SK-N-SH (cell line): ENCODE measurements around the gene SLC38A6. TPM values are rescaled to one million over a fixed set of nuclear protein-coding genes. Genes with fewer than 3 reads are reported as not detected.

Experiments
- CTCF ChIA-PET: fragments of 300-600, 350-600 bp; formaldehyde crosslinking; extraction: SDS; loops from one replicate; lab custom pipeline; 2021; lab: Yijun Ruan, JAX
- POLR2A ChIA-PET: fragments of 350-600 bp; sonication (Branson Sonifier 250); formaldehyde crosslinking; extraction: SDS; loops from one replicate; lab custom pipeline; 2020; ENCODE audit warnings: antibody characterized with exemption, inconsistent platforms; lab: Yijun Ruan, JAX
- DNase-seq: peaks from one replicate; pipeline ENCODE4 v3.0.0; 2012
- H2AFZ ChIP-seq: fragments of 200-600 bp; sonication (generic); 2 replicates; pipeline ENCODE4 v1.8.1; 2016; ENCODE audit warnings: antibody characterized with exemption, mild to moderate bottlenecking, low read depth
- H3F3A ChIP-seq: fragments of 200-600 bp; sonication (generic); replicated peaks from 2 replicates; pipeline ENCODE3; 2016; ENCODE audit warnings: antibody characterized with exemption, mild to moderate bottlenecking; ENCODE audit not compliant: insufficient read depth
- H3K27ac ChIP-seq, 2 experiments: fragments of 200-500 bp in 1 of 2; fragments of 200-600 bp in 1 of 2; sonication (Bioruptor generic) in 1 of 2; sonication (generic), shearing (Covaris generic) in 1 of 2; 2 replicates each; pipeline versions ENCODE4 v1.5.1 to v1.6.1; 2014 to 2016; ENCODE audit warnings: low read depth in 2 of 2, inconsistent platforms in 1 of 2, low read length in 1 of 2, mild to moderate bottlenecking in 1 of 2, mixed read lengths in 1 of 2
- H3K27me3 ChIP-seq: fragments of 200-600 bp; sonication (generic), shearing (Covaris generic); 2 replicates; pipeline ENCODE4 v1.6.1; 2016; ENCODE audit warnings: mixed run types; ENCODE audit not compliant: insufficient read depth
- H3K36me3 ChIP-seq, 2 experiments: fragments of 200-500 bp in 1 of 2; fragments of 200-600 bp in 1 of 2; sonication (Bioruptor generic) in 1 of 2; sonication (generic) in 1 of 2; replicated peaks in 1 of 2; 2 replicates each; pipeline versions ENCODE3 to v1.5.1; 2014 to 2016; ENCODE audit warnings: low read length in 1 of 2, mild to moderate bottlenecking in 1 of 2; ENCODE audit not compliant: insufficient read depth in 2 of 2, control insufficient read depth in 1 of 2
- H3K4me1 ChIP-seq, 2 experiments: fragments of 200-500 bp in 1 of 2; fragments of 200-600 bp in 1 of 2; sonication (Bioruptor generic) in 1 of 2; sonication (generic), shearing (Covaris generic) in 1 of 2; 2 replicates each; pipeline versions ENCODE4 v1.5.1 to v1.6.1; 2014 to 2016; ENCODE audit warnings: low read depth in 1 of 2, low read length in 1 of 2, mixed run types in 1 of 2; ENCODE audit not compliant: insufficient read depth in 2 of 2, control insufficient read depth in 1 of 2
- H3K4me2 ChIP-seq: fragments of 200-600 bp; sonication (generic), shearing (Covaris generic); 2 replicates; pipeline ENCODE4 v1.6.1; 2017; ENCODE audit warnings: mixed run types
- H3K4me3 ChIP-seq, 2 experiments: fragments of 200-500 bp in 1 of 2; fragments of 200-600 bp in 1 of 2; sonication (Bioruptor generic) in 1 of 2; sonication (generic), shearing (Covaris generic) in 1 of 2; 2 replicates each; pipeline versions ENCODE4 v1.5.1 to v1.8.1; 2014 to 2016; ENCODE audit warnings: low read depth in 2 of 2, inconsistent platforms in 1 of 2, low read length in 1 of 2, mild to moderate bottlenecking in 1 of 2, mixed read lengths in 1 of 2, moderate library complexity in 1 of 2
- H3K79me2 ChIP-seq: fragments of 200-600 bp; sonication (generic); 2 replicates; pipeline ENCODE4 v1.8.1; 2017; ENCODE audit warnings: mild to moderate bottlenecking; ENCODE audit not compliant: insufficient read depth
- H3K9ac ChIP-seq: fragments of 200-600 bp; sonication (generic); 2 replicates; pipeline ENCODE4 v1.6.1; 2017; ENCODE audit warnings: mixed run types
- H3K9me2 ChIP-seq: fragments of 200-600 bp; sonication (generic); 2 replicates; pipeline ENCODE4 v1.6.1; 2017; ENCODE audit warnings: mixed run types
- H3K9me3 ChIP-seq: fragments of 200-600 bp; sonication (generic); 2 replicates; pipeline ENCODE4 v1.6.1; 2017; ENCODE audit warnings: mixed run types, mild to moderate bottlenecking, moderate library complexity
- H4K20me1 ChIP-seq: fragments of 200-600 bp; sonication (generic); 2 replicates; pipeline ENCODE4 v1.6.1; 2017; ENCODE audit warnings: mild to moderate bottlenecking, mixed run types; ENCODE audit not compliant: insufficient read depth
- ELF1 ChIP-seq: IDR thresholded peaks from 2 replicates; pipeline ENCODE4 v1.4.0; 2012
- FOXJ3 ChIP-seq: sonication (generic); formaldehyde crosslinking; IDR thresholded peaks from 2 replicates; pipeline ENCODE4 v1.5.1; 2020; ENCODE audit warnings: mild to moderate bottlenecking, missing genetic modification reagents
- GABPA ChIP-seq: IDR thresholded peaks from 2 replicates; pipeline ENCODE4 v1.4.0; 2012; ENCODE audit warnings: low read depth, mild to moderate bottlenecking
- GATA2 ChIP-seq: sonication (generic); formaldehyde crosslinking; IDR thresholded peaks from 2 replicates; pipeline ENCODE4 v1.5.0; 2020; ENCODE audit warnings: mild to moderate bottlenecking, missing genetic modification reagents
- IRF3 ChIP-seq: fragments of 150-350 bp; IDR thresholded peaks from 2 replicates; pipeline ENCODE4 v1.6.1; 2016; ENCODE audit warnings: mild to moderate bottlenecking, low read depth, low read length
- JUND ChIP-seq: IDR thresholded peaks from 2 replicates; pipeline ENCODE4 v1.4.0; 2012
- MEF2A ChIP-seq: IDR thresholded peaks from 2 replicates; pipeline ENCODE4 v1.4.0; 2012; ENCODE audit warnings: low read depth, borderline replicate concordance
- NFIC ChIP-seq: IDR thresholded peaks from 2 replicates; pipeline ENCODE4 v1.4.0; 2012; ENCODE audit warnings: borderline replicate concordance
- NRF1 ChIP-seq: IDR thresholded peaks from 2 replicates; pipeline ENCODE4 v1.6.1; 2012; ENCODE audit warnings: low read depth, mild to moderate bottlenecking, low read length
- RAD21 ChIP-seq: IDR thresholded peaks from 2 replicates; pipeline ENCODE4 v1.6.1; 2012; ENCODE audit warnings: mild to moderate bottlenecking, low read length
- TAF1 ChIP-seq: IDR thresholded peaks from 2 replicates; pipeline ENCODE4 v1.6.1; 2012; ENCODE audit warnings: low read depth, mild to moderate bottlenecking, low read length, moderate library complexity, borderline replicate concordance
- TCF12 ChIP-seq: IDR thresholded peaks from 2 replicates; pipeline ENCODE4 v1.4.0; 2012
- TEAD4 ChIP-seq: IDR thresholded peaks from 2 replicates; pipeline ENCODE4 v1.4.0; 2012; ENCODE audit warnings: mild to moderate bottlenecking, borderline replicate concordance; ENCODE audit not compliant: insufficient read depth
- YY1 ChIP-seq: IDR thresholded peaks from 2 replicates; pipeline ENCODE4 v1.4.0; 2012; ENCODE audit warnings: low read depth, mild to moderate bottlenecking
- WGBS: methylation state at CpG from one replicate; pipeline ENCODE4 v1.1.6; 2017; ENCODE audit warnings: low lambda C conversion rate; 5-methylcytosine and 5-hydroxymethylcytosine counted together
- polyA plus RNA-seq, 3 experiments: library from polyadenylated mRNA; depleted of rRNA; stranded (reverse); fragments of >200 nt; gene quantifications; 2 replicates each; pipeline ENCODE4 v1.2.3, GENCODE V29; 2012
- TF ChIP-seq, protein P1 (sequence below): IDR thresholded peaks from 2 replicates; pipeline ENCODE4 v1.6.1; 2012; ENCODE audit warnings: mild to moderate bottlenecking, low read depth, low read length, moderate library complexity
- TF ChIP-seq, protein P2 (sequence below): IDR thresholded peaks from 2 replicates; pipeline ENCODE4 v1.4.0; 2012; ENCODE audit warnings: low read depth, borderline replicate concordance
- TF ChIP-seq, protein P3 (sequence below): fragments of 150-350 bp; IDR thresholded peaks from 2 replicates; pipeline ENCODE4 v1.6.1; 2017; ENCODE audit warnings: antibody characterized with exemption, low read length, low read depth, borderline replicate concordance

The SLC38A6 gene
- polyA plus RNA-seq, 1 of the 3 experiments (the other 2 are of a cell fraction) = 10.4 TPM

- Histone ChIP-seq H3K4me3 (no peak overlapping the region), H3K9me3 (no peaks in the 10 kb centered on the region), H3F3A (no peaks in the 10 kb centered on the region), H3K4me1 (peaks cover 4 to 24% of the 10 kb centered on the region in 2 experiments; a peak in 3 of 4 replicates), H3K9me2 (no peaks in the 10 kb centered on the region), H3K79me2 (peaks cover 35% of the 10 kb centered on the region), H2AFZ (no peak overlapping the region), H3K4me2 (no peak overlapping the region), H4K20me1 (no peaks in the 10 kb centered on the region), H3K36me3 (peaks cover 48 to 60% of the 10 kb centered on the region in 2 experiments), H3K27ac (no peak overlapping the region), H3K27me3 (no peaks in the 10 kb centered on the region), H3K9ac (no peak overlapping the region)
- TF ChIP-seq GABPA = no peak
- TF ChIP-seq FOXJ3 (CRISPR knock-in tag) = no peak
- no peak for TF ChIP-seq IRF3
- TF ChIP-seq ELF1 = no peak
- TF ChIP-seq GATA2 = no peak
- TF ChIP-seq RAD21 = no peak
- TF ChIP-seq YY1 = no peak
- TF ChIP-seq NRF1 = no peak
- no peak for DNase-seq
- 93% methylated on average over 2 of the region's 2 CpGs for WGBS
- ChIA-PET POLR2A (no interaction called here), CTCF (no interaction called here)
Observed at GRCh38 chr14:60986500-60986899, 5.5 kb downstream of the SLC38A6 start.

GRCh38 chr14:60989599-60989998 lies 8.6 kb downstream of the SLC38A6 start:
- Histone ChIP-seq H3K36me3 (peaks cover 57 to 64% of the 10 kb centered on the region in 2 experiments), H3F3A (no peaks in the 10 kb centered on the region), H3K4me3 (no peak overlapping the region), H3K79me2 (peaks cover 6% of the 10 kb centered on the region), H2AFZ (no peak overlapping the region), H3K27ac (no peak overlapping the region), H3K4me2 (no peak overlapping the region), H4K20me1 (no peaks in the 10 kb centered on the region), H3K27me3 (no peaks in the 10 kb centered on the region), H3K9ac (no peak overlapping the region), H3K9me3 (no peaks in the 10 kb centered on the region), H3K4me1 (peaks cover 0 to 5% of the 10 kb centered on the region in 2 experiments; a peak in 1 of 4 replicates), H3K9me2 (no peaks in the 10 kb centered on the region)
- ChIA-PET POLR2A (no interaction called here), CTCF (no interaction called here)
- no peak for DNase-seq
- WGBS = 96% methylated on average over 2 of the region's 2 CpGs
- TF ChIP-seq NRF1 = no peak
- TF ChIP-seq JUND = no peak
- TF ChIP-seq TEAD4 = no peak
- TF ChIP-seq TCF12 = no peak
- TF ChIP-seq, protein P1, sequence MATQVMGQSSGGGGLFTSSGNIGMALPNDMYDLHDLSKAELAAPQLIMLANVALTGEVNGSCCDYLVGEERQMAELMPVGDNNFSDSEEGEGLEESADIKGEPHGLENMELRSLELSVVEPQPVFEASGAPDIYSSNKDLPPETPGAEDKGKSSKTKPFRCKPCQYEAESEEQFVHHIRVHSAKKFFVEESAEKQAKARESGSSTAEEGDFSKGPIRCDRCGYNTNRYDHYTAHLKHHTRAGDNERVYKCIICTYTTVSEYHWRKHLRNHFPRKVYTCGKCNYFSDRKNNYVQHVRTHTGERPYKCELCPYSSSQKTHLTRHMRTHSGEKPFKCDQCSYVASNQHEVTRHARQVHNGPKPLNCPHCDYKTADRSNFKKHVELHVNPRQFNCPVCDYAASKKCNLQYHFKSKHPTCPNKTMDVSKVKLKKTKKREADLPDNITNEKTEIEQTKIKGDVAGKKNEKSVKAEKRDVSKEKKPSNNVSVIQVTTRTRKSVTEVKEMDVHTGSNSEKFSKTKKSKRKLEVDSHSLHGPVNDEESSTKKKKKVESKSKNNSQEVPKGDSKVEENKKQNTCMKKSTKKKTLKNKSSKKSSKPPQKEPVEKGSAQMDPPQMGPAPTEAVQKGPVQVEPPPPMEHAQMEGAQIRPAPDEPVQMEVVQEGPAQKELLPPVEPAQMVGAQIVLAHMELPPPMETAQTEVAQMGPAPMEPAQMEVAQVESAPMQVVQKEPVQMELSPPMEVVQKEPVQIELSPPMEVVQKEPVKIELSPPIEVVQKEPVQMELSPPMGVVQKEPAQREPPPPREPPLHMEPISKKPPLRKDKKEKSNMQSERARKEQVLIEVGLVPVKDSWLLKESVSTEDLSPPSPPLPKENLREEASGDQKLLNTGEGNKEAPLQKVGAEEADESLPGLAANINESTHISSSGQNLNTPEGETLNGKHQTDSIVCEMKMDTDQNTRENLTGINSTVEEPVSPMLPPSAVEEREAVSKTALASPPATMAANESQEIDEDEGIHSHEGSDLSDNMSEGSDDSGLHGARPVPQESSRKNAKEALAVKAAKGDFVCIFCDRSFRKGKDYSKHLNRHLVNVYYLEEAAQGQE = no peak
- TF ChIP-seq GABPA = no peak
- no peak for TF ChIP-seq GATA2
- TF ChIP-seq MEF2A = no peak
- no peak for TF ChIP-seq NFIC
- TF ChIP-seq, protein P2, sequence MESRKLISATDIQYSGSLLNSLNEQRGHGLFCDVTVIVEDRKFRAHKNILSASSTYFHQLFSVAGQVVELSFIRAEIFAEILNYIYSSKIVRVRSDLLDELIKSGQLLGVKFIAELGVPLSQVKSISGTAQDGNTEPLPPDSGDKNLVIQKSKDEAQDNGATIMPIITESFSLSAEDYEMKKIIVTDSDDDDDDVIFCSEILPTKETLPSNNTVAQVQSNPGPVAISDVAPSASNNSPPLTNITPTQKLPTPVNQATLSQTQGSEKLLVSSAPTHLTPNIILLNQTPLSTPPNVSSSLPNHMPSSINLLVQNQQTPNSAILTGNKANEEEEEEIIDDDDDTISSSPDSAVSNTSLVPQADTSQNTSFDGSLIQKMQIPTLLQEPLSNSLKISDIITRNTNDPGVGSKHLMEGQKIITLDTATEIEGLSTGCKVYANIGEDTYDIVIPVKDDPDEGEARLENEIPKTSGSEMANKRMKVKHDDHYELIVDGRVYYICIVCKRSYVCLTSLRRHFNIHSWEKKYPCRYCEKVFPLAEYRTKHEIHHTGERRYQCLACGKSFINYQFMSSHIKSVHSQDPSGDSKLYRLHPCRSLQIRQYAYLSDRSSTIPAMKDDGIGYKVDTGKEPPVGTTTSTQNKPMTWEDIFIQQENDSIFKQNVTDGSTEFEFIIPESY = no peak
- TF ChIP-seq, protein P3, sequence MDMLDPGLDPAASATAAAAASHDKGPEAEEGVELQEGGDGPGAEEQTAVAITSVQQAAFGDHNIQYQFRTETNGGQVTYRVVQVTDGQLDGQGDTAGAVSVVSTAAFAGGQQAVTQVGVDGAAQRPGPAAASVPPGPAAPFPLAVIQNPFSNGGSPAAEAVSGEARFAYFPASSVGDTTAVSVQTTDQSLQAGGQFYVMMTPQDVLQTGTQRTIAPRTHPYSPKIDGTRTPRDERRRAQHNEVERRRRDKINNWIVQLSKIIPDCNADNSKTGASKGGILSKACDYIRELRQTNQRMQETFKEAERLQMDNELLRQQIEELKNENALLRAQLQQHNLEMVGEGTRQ = no peak
- no peak for TF ChIP-seq TAF1
